Endothelial cell of umbilical vein (primary cell): ENCODE data around the gene GIMAP1. TPM values are rescaled to one million over a fixed set of nuclear protein-coding genes. Genes with fewer than 3 reads are reported as not detected.

Experiments
- BruUV-seq: library from RNA; stranded (reverse); fragments of 400-500 nt; replicated peaks from 2 replicates; lab custom pipeline; 2021; lab: Mats Ljungman, UMichigan
- CTCF ChIA-PET: fragments of 300-600, 350-600 bp; sonication (Branson Sonifier 250); formaldehyde crosslinking; loops from one replicate; lab custom pipeline; 2021; ENCODE audit warnings: antibody characterized with exemption, inconsistent platforms; lab: Charles Lee
- POLR2A ChIA-PET: fragments of 300-600, 350-600 bp; sonication (Branson Sonifier 250); formaldehyde crosslinking; loops from one replicate; lab custom pipeline; 2021; ENCODE audit warnings: antibody characterized with exemption, inconsistent platforms; lab: Charles Lee
- DNase-seq: peaks from one replicate; pipeline ENCODE4 v3.0.0-alpha.2; 2011; ENCODE audit warnings: low read depth, low spot score
- FAIRE-seq: peaks from 2 replicates; lab custom pipeline; 2011; peaks lifted over from hg19 to GRCh38; lab: Jason Lieb, UNC
- H2AFZ ChIP-seq: 2 replicates; pipeline ENCODE4 v1.6.0; 2012; ENCODE audit warnings: low read depth, low read length, control low read depth, inconsistent platforms
- H3K27ac ChIP-seq: 2 replicates; pipeline ENCODE4 v1.5.1; 2011; ENCODE audit warnings: low read depth, mild to moderate bottlenecking, control low read depth, low read length, moderate library complexity; ENCODE audit not compliant: insufficient read depth
- H3K27me3 ChIP-seq, 2 experiments: 2 replicates each; pipeline versions ENCODE4 v1.6.0 to v1.6.1; 2011; ENCODE audit warnings: low read length in 2 of 2, mixed read lengths in 1 of 2; ENCODE audit not compliant: control insufficient read depth in 2 of 2, insufficient read depth in 2 of 2
- H3K36me3 ChIP-seq, 2 experiments: 2 replicates in 1 of 2; 3 replicates in 1 of 2; pipeline ENCODE4 v1.5.1; 2011; ENCODE audit warnings: low read length in 2 of 2, mild to moderate bottlenecking in 1 of 2, moderate library complexity in 1 of 2; ENCODE audit not compliant: control insufficient read depth in 2 of 2, insufficient read depth in 2 of 2; ENCODE audit errors: extremely low read depth in 1 of 2
- H3K4me1 ChIP-seq: 3 replicates; pipeline ENCODE4 v1.5.1; 2011; ENCODE audit warnings: mild to moderate bottlenecking, low read length; ENCODE audit not compliant: control insufficient read depth, insufficient read depth; ENCODE audit errors: extremely low read depth
- H3K4me2 ChIP-seq: 2 replicates; pipeline ENCODE4 v1.6.1; 2011; ENCODE audit warnings: low read length, control low read depth, mixed read lengths; ENCODE audit not compliant: insufficient read depth
- H3K4me3 ChIP-seq, 3 experiments: fragments of 200-600 bp in 1 of 3; sonication (generic), shearing (Covaris generic) in 1 of 3; replicated peaks in 1 of 3; 2 replicates each; pipeline ENCODE4 v1.5.1; 2011 to 2016; ENCODE audit warnings: control low read depth in 3 of 3, low read length in 3 of 3, mild to moderate bottlenecking in 2 of 3, inconsistent platforms in 1 of 3, low read depth in 1 of 3, moderate library complexity in 1 of 3; ENCODE audit not compliant: insufficient read depth in 1 of 3
- H3K79me2 ChIP-seq: 2 replicates; pipeline ENCODE4 v1.6.0; 2012; ENCODE audit warnings: low read length, inconsistent platforms; ENCODE audit not compliant: control insufficient read depth, insufficient read depth
- H3K9ac ChIP-seq: replicated peaks from 2 replicates; pipeline ENCODE3; 2011; ENCODE audit warnings: low read length, control low read depth; ENCODE audit not compliant: insufficient read depth; ENCODE audit errors: extremely low read depth
- H3K9me1 ChIP-seq: replicated peaks from 3 replicates; pipeline ENCODE4 v1.6.0; 2011; ENCODE audit warnings: mild to moderate bottlenecking, low read length; ENCODE audit not compliant: control insufficient read depth, insufficient read depth; ENCODE audit errors: extremely low read depth
- H3K9me3 ChIP-seq: replicated peaks from 2 replicates; pipeline ENCODE4 v1.5.1; 2012; ENCODE audit warnings: low read length, inconsistent platforms; ENCODE audit not compliant: control insufficient read depth, insufficient read depth
- H4K20me1 ChIP-seq: replicated peaks from 2 replicates; pipeline ENCODE3; 2011; ENCODE audit warnings: mild to moderate bottlenecking, low read length; ENCODE audit not compliant: control insufficient read depth, insufficient read depth; ENCODE audit errors: extremely low read depth
- CTCF ChIP-seq, 2 donors: IDR thresholded peaks; 1 replicate in 1 of 2; 2 replicates in 1 of 2; pipeline ENCODE4 v1.5.1; 2011; ENCODE audit warnings: low read length in 2 of 2, mild to moderate bottlenecking in 2 of 2, moderate library complexity in 2 of 2, control low read depth in 1 of 2, inconsistent platforms in 1 of 2, low read depth in 1 of 2; ENCODE audit not compliant: insufficient read depth in 1 of 2; ENCODE audit errors: extremely low read depth in 1 of 2
- EZH2 ChIP-seq: IDR thresholded peaks from 2 replicates; pipeline ENCODE4 v1.6.1; 2012; ENCODE audit warnings: borderline replicate concordance, low read depth, mild to moderate bottlenecking, moderate library complexity, low read length, inconsistent platforms; ENCODE audit not compliant: severe bottlenecking
- FOS ChIP-seq: IDR thresholded peaks from 2 replicates; pipeline ENCODE4 v1.6.1; 2011; ENCODE audit warnings: mild to moderate bottlenecking, low read length, moderate library complexity, borderline replicate concordance; ENCODE audit not compliant: insufficient read depth
- GATA2 ChIP-seq: IDR thresholded peaks from 2 replicates; pipeline ENCODE4 v1.7.0; 2011; ENCODE audit warnings: low read depth, mild to moderate bottlenecking, moderate library complexity, mixed read lengths, low read length; ENCODE audit not compliant: insufficient read length, insufficient read depth
- JUN ChIP-seq: IDR thresholded peaks from 2 replicates; pipeline ENCODE4 v1.6.1; 2011; ENCODE audit warnings: borderline replicate concordance, low read depth; ENCODE audit not compliant: insufficient read length, insufficient read depth
- MYC ChIP-seq: IDR thresholded peaks from one replicate; pipeline ENCODE4 v1.6.1; 2011; ENCODE audit warnings: mild to moderate bottlenecking, low read depth, low read length
- POLR2A ChIP-seq: IDR thresholded peaks from 2 replicates; pipeline ENCODE4 v1.6.1; 2012; ENCODE audit warnings: low read depth, mild to moderate bottlenecking, control low read depth, low read length
- POLR2AphosphoS5 ChIP-seq: IDR thresholded peaks from 2 replicates; pipeline ENCODE4 v1.6.1; 2012; ENCODE audit warnings: low read depth, mild to moderate bottlenecking, control low read depth, low read length, moderate library complexity; ENCODE audit not compliant: insufficient read depth
- dilution Hi-C: fragments of 300-500 bp; cut with MboI; formaldehyde crosslinking; loops from one replicate; pipeline ENCODE4 v1.15.0; 2019; ENCODE audit warnings: low sequenced_read_pairs; ENCODE audit not compliant: extremely low pct_ligation_motif_present
- intact Hi-C: fragments of 100-400 bp; cut with micrococcal nuclease; formaldehyde crosslinking; loops from one replicate; pipeline ENCODE4 v1.10.0; 2022
- polyA plus RNA-seq, 4 experiments: library from polyadenylated mRNA; depleted of rRNA in 3 of 4; stranded (reverse) in 3 of 4; unstranded in 1 of 4; fragments of >200 nt; gene quantifications; 2 replicates each; pipeline versions ENCODE4 v1.2.1 to v1.2.3, GENCODE V29; 2011 to 2012; ENCODE audit warnings: missing spikeins in 1 of 4
- total RNA-seq: library from RNA; stranded (reverse); gene quantifications from 2 replicates; pipeline ENCODE4 v1.2.3, GENCODE V29; 2021
- TF ChIP-seq, protein P1 (sequence below): IDR thresholded peaks from 2 replicates; pipeline ENCODE4 v1.6.1; 2011; ENCODE audit not compliant: insufficient read depth, insufficient read length

GIMAP1 gene
- total and polyA plus RNA-seq, 2 donors (not counting 3 experiments of a cell fraction or from before 2014, with no cell fraction given), result 10.0 to 11.9 TPM

- no TSS peak for BruUV-seq
- Histone ChIP-seq H3K9me1 (no peaks in the 10 kb centered on the region), H3K79me2 (no peaks in the 10 kb centered on the region), H3K27ac (peak overlapping the region; percentile 77), H3K4me2 (no peak overlapping the region), H3K9ac (no peak overlapping the region), H3K4me1 (peaks cover 22% of the 10 kb centered on the region), H3K9me3 (no peaks in the 10 kb centered on the region), H2AFZ (no peak overlapping the region), H4K20me1 (no peaks in the 10 kb centered on the region), H3K4me3 (no peak overlapping the region), H3K27me3 (no peaks in the 10 kb centered on the region), H3K36me3 (no peaks in the 10 kb centered on the region)
- FAIRE-seq, result no peak
- no peak for TF ChIP-seq EZH2
- TF ChIP-seq FOS, result no peak
- TF ChIP-seq POLR2A, result no peak
- TF ChIP-seq JUN, result no peak
- TF ChIP-seq GATA2, result no peak
- TF ChIP-seq, protein P1, sequence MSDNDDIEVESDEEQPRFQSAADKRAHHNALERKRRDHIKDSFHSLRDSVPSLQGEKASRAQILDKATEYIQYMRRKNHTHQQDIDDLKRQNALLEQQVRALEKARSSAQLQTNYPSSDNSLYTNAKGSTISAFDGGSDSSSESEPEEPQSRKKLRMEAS, result no peak
- TF ChIP-seq MYC, result no peak
- no peak for TF ChIP-seq CTCF (IDR thresholded peaks at IDR 0.05; ENCODE audit: extremely low read depth in 1 of 2, insufficient read depth in 1 of 2, low read depth in 1 of 2, low read length in 2 of 2)
- no peak for TF ChIP-seq POLR2AphosphoS5
- ChIA-PET POLR2A (interaction anchor here (0.7 to 1.0 kb wide), 2 partner anchors 126 to 305 kb away, joined by 3 read pairs; no protein-coding TSS in a partner anchor), CTCF (interaction anchor here (0.7 to 5.1 kb wide), 15 partner anchors 12 to 418 kb away, joined by 3 to 120 read pairs (median 4); partner anchors contain the start of genes GIMAP1 and GIMAP8)
- DNase-seq, result peak; percentile 16
- dilution Hi-C loops, result no loop called here
- intact Hi-C loops, result loop anchor here (10.0 kb wide), 1 partner anchor 471 kb away; no protein-coding TSS in a partner anchor
These were observed 39.8 kb downstream of the GIMAP1 start for GRCh38 chr7:150756166-150756565.
